Inferior parietal cortex (tissue), 1 donor: ENCODE measurements around the gene MRPL50.
"Not testable (repeated sequence)": the region's sequence is repeated elsewhere in the genome, so short reads cannot be mapped to it uniquely, and the experiment has no call there.

Source experiments
- DNase-seq: peaks from one replicate; pipeline ENCODE4 v3.0.0-alpha.2; 2016; ENCODE audit errors: extremely low spot score

Gene MRPL50

DNA sequence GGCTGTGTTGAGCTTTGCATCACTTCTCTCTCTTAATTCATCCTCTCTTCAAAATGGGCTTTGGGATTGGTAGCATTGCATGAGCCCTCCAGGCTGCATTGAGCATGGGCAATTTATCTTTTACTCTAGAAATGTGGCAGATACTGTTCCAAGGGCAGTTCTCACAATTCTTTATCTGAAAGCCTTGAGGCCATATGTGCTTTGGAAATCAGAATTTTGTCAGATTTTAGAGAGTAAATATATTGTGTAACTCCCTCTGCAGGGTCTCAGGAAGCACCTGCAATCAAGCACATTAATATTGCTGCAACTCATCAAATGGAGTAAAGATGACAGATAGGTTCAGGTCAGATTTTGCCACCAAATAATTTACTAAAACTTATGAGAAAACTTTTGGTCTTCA, 19.6 kb upstream of the MRPL50 start:
- no peak for DNase-seq

DNA sequence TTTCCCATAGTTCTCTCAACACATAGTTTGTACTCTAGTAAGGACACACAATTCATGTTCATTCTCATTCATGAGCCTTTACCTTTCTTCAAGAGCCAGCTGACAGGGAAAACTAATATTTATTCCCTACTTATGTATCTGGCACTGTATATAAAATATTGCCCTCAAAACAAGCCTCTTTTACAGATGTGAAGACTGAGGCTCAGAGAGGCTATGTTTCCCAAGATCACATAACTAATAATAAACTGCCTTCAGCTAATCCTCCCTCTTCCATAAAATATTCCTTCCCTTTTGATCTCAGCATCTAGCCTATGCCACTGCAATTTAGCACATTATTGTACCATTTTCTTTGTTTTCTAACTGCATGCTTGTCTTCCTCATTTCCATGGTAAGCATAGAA, 19.0 kb upstream of the MRPL50 start:
- DNase-seq = no peak

DNA sequence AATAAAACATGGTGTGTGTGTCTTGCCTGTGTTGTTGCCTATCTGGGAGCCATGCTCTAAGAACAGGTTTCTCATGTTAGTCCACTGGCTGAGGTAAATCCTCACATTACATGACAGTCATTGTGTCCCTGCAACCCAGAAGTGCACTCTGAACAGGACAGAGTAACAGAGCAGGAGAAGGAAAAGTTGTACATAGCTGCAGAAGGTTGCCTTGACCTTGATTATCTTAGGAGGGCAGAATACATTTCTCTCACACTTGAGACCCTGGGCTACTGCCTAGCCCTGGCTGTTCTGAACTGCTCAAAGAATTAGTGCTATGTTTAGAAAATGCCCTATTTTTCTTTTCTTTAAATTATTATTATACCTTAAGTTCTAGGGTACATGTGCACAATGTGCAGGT, 17.2 kb upstream of the MRPL50 start:
- no peak for DNase-seq

GRCh38 chr9:101414839-101415238, 16.4 kb upstream of the MRPL50 start:
- DNase-seq = no peak

GRCh38 chr9:101409079-101409477, 10.7 kb upstream of the MRPL50 start:
- DNase-seq = no peak

GRCh38 chr9:101408374-101409078, 10.1 kb upstream of the MRPL50 start:
- no peak for DNase-seq

GRCh38 chr9:101403516-101404285, 5.3 kb upstream of the MRPL50 start:
- DNase-seq = no peak

DNA sequence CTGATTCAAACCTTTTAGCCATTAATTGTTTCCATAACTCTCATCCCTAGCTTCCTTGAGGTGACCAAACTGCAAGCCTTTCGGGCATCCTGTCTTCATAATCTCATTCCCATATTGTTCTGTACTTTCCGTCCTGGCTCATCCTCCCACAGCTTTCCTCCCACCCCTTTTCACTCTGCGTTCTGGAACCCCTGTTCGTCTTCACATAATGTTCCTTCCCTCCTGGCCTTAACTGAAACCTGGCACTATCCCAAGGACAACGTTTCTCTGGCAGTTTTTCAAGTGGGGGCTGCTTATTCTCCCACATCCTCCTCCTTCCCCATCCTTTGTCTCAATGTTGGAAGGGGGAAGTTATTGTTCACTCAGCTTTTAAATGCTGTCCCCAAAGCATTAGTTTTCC, 1.7 kb upstream of the MRPL50 start:
- peak; percentile 25 for DNase-seq

- DNase-seq = no peak
Observed at GRCh38 chr9:101399643-101399970, 1.2 kb upstream of the MRPL50 start.

DNA sequence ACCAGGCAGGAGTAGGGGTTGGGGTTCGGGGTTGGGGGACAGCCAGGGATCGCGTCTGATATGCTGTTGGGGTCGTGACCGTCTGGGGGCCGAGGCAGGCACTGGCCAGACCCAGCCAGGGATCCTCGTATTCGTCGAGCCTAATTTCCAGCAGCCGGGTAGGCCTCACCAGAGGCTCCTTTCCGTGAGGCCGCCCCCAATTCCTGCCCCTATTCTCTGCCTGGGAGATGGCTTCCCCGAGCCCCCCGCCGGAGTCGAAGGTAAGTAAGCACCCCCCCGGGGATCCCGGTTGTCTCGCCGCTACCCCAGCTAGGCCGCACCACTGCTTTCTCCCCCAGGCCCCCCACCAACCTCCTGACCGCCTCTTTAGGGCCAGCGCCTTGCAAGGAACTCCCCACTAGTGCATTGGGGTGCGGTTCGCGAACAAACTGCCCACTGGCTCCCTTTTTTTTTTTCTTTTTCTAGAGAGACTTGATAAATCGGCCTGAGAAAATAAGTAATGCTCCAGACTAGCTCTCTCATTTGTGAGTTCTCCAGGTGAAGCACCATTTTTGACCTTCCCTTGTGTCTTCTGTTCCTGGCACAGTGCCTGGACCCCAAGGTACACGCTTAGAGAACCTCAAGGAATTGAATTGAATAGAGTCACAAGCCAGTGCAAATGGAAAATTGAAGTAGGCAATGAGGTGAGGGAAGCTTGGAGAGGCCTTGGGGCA, 668 bp upstream of the MRPL50 start:
- DNase-seq = peak; percentile 29

DNA sequence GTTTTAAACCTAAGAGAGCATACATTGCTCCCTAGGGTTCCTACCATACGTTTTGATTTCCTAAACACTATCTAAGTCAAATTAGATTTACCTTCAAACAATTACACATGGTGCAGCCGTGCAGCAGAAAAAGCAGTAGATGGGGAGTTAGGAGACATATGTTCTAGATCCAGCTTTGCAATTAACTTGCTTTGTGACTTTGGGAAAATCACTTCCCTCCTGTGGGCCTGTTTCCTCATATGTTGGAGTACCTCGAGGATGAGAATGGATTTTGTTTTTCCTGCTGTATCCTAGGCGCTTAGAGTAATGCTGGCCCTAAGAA, 711 bp downstream of the MRPL50 start:
- no peak for DNase-seq

- no peak for DNase-seq
Observed at GRCh38 chr9:101394687-101395086, 3.7 kb downstream of the MRPL50 start.

DNA sequence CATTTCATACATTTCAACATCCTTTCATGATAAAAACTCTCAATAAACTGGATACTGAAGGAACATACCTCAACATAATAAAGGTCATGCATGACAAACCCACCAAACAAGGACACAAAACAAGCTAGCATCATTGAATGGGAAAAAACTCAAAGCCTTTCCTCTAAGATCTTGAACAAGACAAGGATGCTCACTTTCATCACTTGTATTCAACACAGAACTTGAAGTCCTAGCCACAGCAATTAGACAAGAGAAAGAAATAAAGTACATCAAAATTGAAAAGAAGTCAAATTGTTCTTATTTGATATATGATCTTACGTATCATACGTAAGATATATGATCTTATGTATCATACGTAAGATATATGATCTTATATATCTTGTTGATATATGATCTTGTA, 5.3 kb downstream of the MRPL50 start:
- no peak for DNase-seq

- peak; percentile 51 for DNase-seq
Observed at GRCh38 chr9:101388507-101388993, 9.9 kb downstream of the MRPL50 start.

DNA sequence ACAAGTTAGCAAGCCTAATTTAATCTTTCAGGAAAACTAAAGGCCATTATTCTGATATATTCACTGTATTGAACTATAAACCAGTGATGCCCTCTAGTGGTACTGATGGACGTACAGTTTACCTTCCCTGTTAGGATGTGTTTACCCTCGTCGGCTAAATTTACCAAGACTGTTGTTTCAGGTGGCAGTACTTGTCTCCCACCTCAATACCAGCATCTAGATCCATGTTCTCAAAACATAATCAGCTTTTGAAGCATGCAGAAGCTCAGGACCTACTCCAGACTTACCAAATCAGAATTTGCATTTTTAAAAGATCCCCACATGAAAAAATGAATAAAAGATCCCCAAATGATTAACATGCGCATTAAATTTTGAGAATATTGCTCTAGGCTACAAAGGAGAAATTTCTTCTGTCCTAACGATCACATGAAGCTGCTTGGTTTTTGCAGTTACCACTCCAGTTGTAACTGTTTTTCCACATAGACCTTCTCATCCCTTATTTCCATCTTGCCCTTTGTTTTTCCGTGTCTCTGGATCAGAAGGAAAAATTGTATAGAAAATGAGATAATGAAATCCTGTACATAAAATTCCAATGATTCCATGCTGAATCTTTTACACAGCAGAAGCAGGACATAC, 10.4 kb downstream of the MRPL50 start:
- peak; percentile 72 for DNase-seq

- DNase-seq = not testable (repeated sequence)
Observed at GRCh38 chr9:101384873-101385536, 13.4 kb downstream of the MRPL50 start, which contains the start of gene BAAT. Gene BAAT (minus strand): TSS chr9:101385006. CDS start chr9:101371404, 13,602 bp downstream.

DNA sequence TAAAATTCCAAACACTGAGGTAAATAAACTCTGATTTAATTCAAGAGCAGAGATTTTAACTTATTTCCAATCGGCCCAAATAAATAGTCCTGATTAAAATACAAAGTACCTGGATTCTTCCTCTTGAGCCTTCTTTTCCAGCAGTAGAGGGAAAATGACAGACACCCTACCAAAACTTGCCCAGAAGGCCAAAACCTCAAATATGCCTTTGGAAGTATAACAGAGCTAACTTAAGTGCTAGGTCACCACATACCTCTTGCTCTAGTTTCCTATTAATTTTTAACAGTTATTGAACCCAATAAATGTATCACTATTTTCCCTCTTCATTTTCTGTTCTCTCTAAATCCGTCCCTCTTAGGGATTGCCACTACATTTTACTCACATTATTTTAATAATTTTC, 15.1 kb downstream of the MRPL50 start:
- DNase-seq = no peak

DNA sequence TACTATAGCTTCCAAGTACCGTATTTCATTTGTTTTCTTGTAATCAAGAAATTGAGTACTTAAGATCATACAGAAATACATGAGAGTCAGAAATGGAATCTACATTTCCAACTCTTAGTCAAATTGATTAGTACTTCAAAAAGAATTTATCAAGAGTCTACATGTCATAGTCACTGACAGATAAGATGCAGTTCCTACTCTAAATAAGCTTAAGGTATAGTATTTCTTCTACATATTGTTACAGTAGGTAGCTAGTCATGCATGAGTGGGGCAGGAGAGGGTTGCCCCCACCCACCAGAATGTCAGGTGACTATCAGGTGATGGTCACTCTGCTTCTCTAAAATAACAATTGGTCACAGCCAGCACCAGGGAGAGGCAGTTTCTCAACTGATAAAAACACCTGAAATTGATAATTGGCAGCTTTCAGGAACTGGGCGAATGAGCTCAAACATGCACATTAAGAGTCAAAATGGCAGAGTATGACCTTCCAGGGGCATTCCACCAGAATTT, 16.5 kb downstream of the MRPL50 start:
- no peak for DNase-seq

GRCh38 chr9:101381118-101381517, 17.3 kb downstream of the MRPL50 start:
- no peak for DNase-seq

- no peak for DNase-seq
Observed at GRCh38 chr9:101380295-101380694, 18.1 kb downstream of the MRPL50 start.

DNA sequence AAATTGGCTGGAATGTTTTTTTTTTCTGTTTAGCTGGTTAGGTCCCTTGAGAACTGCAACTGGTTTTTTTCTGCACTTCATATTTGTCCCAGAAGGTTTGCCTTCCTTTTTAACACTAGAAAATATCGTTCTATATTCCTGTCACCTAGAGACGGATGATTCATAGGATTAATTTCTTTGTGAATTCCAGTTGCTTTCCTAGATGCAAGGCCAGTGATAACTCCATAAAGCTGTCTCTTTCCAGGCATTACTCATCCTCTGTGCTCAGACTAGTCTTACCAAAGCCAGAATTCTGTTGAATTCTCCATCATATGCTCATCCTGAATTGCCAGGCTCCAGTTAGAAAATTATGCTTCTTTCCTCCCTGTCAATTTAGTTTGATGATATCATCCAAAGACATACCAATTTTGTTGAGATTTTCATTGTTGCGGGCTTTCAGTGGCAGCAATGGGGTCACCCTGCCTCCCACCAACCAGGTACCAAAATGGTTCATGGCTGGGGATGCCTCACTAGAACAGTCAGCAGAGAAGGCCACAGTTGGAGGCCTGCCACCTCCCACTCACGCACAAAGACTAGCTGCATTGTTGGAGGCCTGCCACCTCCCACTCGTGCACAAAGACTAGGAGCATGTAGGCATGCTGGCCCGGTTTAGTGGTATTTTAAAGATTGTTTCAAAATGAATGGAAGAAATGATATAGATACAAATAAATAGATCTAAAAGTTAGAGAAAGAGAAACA, 22.1 kb downstream of the MRPL50 start:
- peak; percentile 47 for DNase-seq
